ENCODE measurements around the gene RAB31. TPM values are rescaled to one million over a fixed set of nuclear protein-coding genes. Genes with fewer than 3 reads are reported as not detected.
"Not testable (repeated sequence)": the region's sequence is repeated elsewhere in the genome, so short reads cannot be mapped to it uniquely, and the experiment has no call there.

Gene RAB31
- total and polyA plus RNA-seq, 5 donors, result 9.1 to 42.3 (median 24.3) TPM

- Histone ChIP-seq H3K4me1 (ENCODE audit: control insufficient read depth, insufficient read depth, low read length) (no peaks in the 10 kb centered on the region), H3K27ac (ENCODE audit: low read length) (no peak overlapping the region), H3K4me3 (ENCODE audit: low read length) (no peak overlapping the region), H3K9me3 (ENCODE audit: control insufficient read depth, low read length) (no peaks in the 10 kb centered on the region), H3K27me3 (ENCODE audit: control insufficient read depth, insufficient read depth) (no peaks in the 10 kb centered on the region)
- ATAC-seq (peak in 1 of 2 donors; percentile 23), DNase-seq (no peak)
- WGBS, result 95% methylated on average over 7 of the region's 7 CpGs
- intact Hi-C loops (cut with DNase I), result no loop called here
These were observed 192.6 kb downstream of the RAB31 start for GRCh38 chr18:9900699-9901098.

DNA sequence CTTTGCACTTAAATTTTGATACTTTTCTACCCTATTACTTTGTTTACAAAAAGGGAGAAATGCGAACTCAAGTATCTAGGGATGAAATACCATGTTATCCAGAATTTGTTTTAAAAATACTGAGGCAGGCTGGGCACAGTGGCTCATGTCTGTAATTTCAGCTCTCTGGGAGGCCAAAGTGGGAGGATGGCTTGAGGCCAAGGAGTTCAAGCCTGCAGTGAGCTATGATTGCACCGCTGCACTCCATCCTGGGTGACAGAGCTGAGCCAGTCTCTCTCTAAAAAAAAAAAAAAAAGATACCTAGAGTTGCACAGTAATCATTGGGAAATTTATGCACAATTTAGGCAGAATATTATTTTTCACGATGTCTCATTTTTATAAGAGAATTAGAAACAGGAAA, 193.3 kb downstream of the RAB31 start:
- WGBS, result 84% methylated on average over 3 of the region's 3 CpGs
- intact Hi-C loops (cut with DNase I), result no loop called here

DNA sequence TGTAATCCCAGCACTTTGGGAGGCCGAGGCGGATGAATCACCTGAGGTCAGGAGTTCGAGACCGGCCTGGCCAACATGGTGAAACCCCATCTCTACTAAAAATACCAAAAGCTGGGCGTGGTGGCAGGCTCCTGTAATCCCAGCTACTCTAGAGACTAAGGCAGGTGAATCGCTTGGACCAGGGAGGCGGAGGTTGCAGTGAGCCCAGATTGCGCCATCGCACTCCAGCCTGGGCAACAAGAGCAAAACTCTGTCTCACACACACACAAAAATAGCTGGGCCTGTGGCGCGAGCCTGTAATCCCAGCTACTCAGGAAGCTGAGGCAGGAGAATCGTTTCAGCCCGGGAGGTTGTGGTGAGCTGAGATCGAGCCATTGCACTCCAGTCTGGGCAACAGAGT, 194.2 kb downstream of the RAB31 start:
- ATAC-seq; DNase-seq; H3K27ac ChIP-seq (ENCODE audit: low read length); H3K4me3 ChIP-seq (ENCODE audit: low read length); H3K4me1 ChIP-seq (ENCODE audit: control insufficient read depth, insufficient read depth, low read length); H3K27me3 ChIP-seq (ENCODE audit: control insufficient read depth, insufficient read depth); intact Hi-C loops (cut with DNase I); H3K9me3 ChIP-seq (ENCODE audit: control insufficient read depth, low read length): not testable (repeated sequence)
- WGBS, result 96% methylated on average over 14 of the region's 14 CpGs

More for the DNA sequence above, 193.3 kb downstream of the RAB31 start:
- Histone ChIP-seq H3K27me3 (ENCODE audit: control insufficient read depth, insufficient read depth) (no peaks in the 10 kb centered on the region), H3K27ac (ENCODE audit: low read length) (no peak overlapping the region), H3K4me1 (ENCODE audit: control insufficient read depth, insufficient read depth, low read length) (no peaks in the 10 kb centered on the region), H3K9me3 (ENCODE audit: control insufficient read depth, low read length) (no peaks in the 10 kb centered on the region), H3K4me3 (ENCODE audit: low read length) (no peak overlapping the region)
- ATAC-seq (no peak), DNase-seq (peak in 2 of 3 donors; percentile 40 to 59)

DNA sequence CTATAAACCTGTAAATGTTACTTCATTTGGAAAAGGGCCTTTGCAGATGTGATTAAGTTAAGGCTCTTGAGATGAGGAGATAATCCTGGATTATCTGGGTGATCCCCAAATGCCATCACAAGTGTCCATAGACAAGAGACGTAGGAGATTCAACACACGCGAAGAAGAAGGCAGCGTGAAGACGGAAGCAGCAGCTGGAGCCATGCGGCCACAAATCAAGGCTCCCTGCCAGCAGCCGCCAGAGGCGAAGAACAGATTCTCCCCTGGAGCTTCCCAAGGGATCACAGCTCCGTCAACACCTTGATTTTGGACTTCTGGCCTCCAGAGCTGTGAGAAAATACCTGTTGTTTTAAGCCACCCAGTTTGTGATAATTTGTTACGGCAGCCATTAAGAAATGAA, 194.7 kb downstream of the RAB31 start:
- intact Hi-C loops (cut with DNase I), result no loop called here
- ATAC-seq (no peak), DNase-seq (peak; percentile 48 to 80 (median 72))
- H3K27me3 ChIP-seq (ENCODE audit: control insufficient read depth, insufficient read depth), result no peaks in the 10 kb centered on the region
- 62% methylated on average over 10 of the region's 10 CpGs for WGBS
- no peaks in the 10 kb centered on the region for H3K9me3 ChIP-seq (ENCODE audit: control insufficient read depth, low read length)
- H3K4me1 ChIP-seq (ENCODE audit: control insufficient read depth, insufficient read depth, low read length), result no peaks in the 10 kb centered on the region
- H3K4me3 ChIP-seq (ENCODE audit: low read length), result no peak overlapping the region
- H3K27ac ChIP-seq (ENCODE audit: low read length), result no peak overlapping the region

DNA sequence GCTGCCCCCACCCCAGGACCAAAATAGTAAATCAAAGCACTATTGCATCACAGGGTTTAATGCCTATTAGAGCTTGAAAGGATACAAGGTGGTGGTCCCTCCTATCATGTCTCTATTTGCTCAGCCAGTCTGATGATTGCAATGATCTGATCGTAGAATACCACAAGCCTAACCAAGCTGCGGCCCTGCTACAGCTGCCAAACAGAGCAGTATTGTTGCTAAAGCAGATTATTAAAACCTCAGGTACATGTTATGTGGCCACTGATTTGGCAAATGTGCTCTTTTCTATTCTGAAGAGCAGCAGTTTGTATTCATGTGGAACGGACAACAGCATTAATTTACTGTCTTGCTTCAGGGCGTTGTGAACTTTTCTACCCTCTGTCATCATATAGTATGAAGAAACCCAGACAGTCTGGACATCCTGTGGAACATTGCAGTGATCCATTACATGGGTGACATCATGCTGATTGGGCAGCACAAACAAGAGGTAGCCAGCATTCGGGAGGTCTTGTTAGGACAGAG, 197.4 kb downstream of the RAB31 start:
- Histone ChIP-seq H3K9me3 (ENCODE audit: control insufficient read depth, low read length) (no peaks in the 10 kb centered on the region), H3K27me3 (ENCODE audit: control insufficient read depth, insufficient read depth) (no peaks in the 10 kb centered on the region), H3K4me1 (ENCODE audit: control insufficient read depth, insufficient read depth, low read length) (no peaks in the 10 kb centered on the region), H3K27ac (ENCODE audit: low read length) (no peak overlapping the region), H3K4me3 (ENCODE audit: low read length) (no peak overlapping the region)
- 61% methylated on average over 5 of the region's 5 CpGs for WGBS
- ATAC-seq (no peak), DNase-seq (no peak)
- intact Hi-C loops (cut with DNase I), result no loop called here

GRCh38 chr18:9906481-9906880, 198.4 kb downstream of the RAB31 start:
- WGBS, result 82% methylated on average over 3 of the region's 3 CpGs
- Histone ChIP-seq H3K27me3 (ENCODE audit: control insufficient read depth, insufficient read depth) (no peaks in the 10 kb centered on the region), H3K4me1 (ENCODE audit: control insufficient read depth, insufficient read depth, low read length) (no peaks in the 10 kb centered on the region), H3K27ac (ENCODE audit: low read length) (no peak overlapping the region), H3K9me3 (ENCODE audit: control insufficient read depth, low read length) (no peaks in the 10 kb centered on the region), H3K4me3 (ENCODE audit: low read length) (no peak overlapping the region)
- DNase-seq (no peak), ATAC-seq (no peak)
- intact Hi-C loops (cut with DNase I), result no loop called here

DNA sequence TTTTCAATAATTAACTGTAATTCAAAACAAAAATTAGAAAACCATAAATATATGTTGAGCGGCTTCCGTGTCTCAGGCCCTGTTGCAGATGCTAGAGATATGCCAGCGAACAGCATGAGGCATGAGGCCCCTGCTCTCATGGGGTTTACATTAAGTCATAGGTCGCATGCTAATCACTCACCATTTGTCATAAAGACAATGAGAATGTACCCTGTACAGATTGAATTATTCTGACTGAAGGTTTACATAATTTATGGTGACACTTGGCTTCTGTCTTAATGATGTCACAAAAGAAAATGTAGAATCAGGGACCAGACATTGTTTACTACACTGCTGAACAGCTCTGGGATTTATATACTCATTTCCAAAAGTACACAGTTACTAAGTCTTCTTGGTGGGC, 199.8 kb downstream of the RAB31 start:
- Histone ChIP-seq H3K4me3 (ENCODE audit: low read length) (no peak overlapping the region), H3K9me3 (ENCODE audit: control insufficient read depth, low read length) (no peaks in the 10 kb centered on the region), H3K27me3 (ENCODE audit: control insufficient read depth, insufficient read depth) (no peaks in the 10 kb centered on the region), H3K27ac (ENCODE audit: low read length) (no peak overlapping the region), H3K4me1 (ENCODE audit: control insufficient read depth, insufficient read depth, low read length) (no peaks in the 10 kb centered on the region)
- intact Hi-C loops (cut with DNase I), result no loop called here
- WGBS, result 94% methylated on average over 4 of the region's 4 CpGs
- DNase-seq, result no peak
- no peak for ATAC-seq

- Histone ChIP-seq H3K9me3 (ENCODE audit: control insufficient read depth, low read length) (no peaks in the 10 kb centered on the region), H3K4me1 (ENCODE audit: control insufficient read depth, insufficient read depth, low read length) (no peaks in the 10 kb centered on the region), H3K27me3 (ENCODE audit: control insufficient read depth, insufficient read depth) (no peaks in the 10 kb centered on the region), H3K27ac (ENCODE audit: low read length) (no peak overlapping the region), H3K4me3 (ENCODE audit: low read length) (no peak overlapping the region)
- intact Hi-C loops (cut with DNase I), result loop anchor here in 1 of 4 donors (10.0 kb wide), 1 partner anchor 105 kb away; no protein-coding TSS in a partner anchor
- DNase-seq (no peak), ATAC-seq (no peak)
These were observed 202.0 kb downstream of the RAB31 start for GRCh38 chr18:9910071-9910470.

GRCh38 chr18:9910661-9911060, 202.6 kb downstream of the RAB31 start:
- no peak for ATAC-seq
- Histone ChIP-seq H3K9me3 (ENCODE audit: control insufficient read depth, low read length) (no peaks in the 10 kb centered on the region), H3K27ac (ENCODE audit: low read length) (no peak overlapping the region), H3K4me1 (ENCODE audit: control insufficient read depth, insufficient read depth, low read length) (no peaks in the 10 kb centered on the region), H3K4me3 (ENCODE audit: low read length) (no peak overlapping the region), H3K27me3 (ENCODE audit: control insufficient read depth, insufficient read depth) (no peaks in the 10 kb centered on the region)
- DNase-seq, result no peak
- intact Hi-C loops (cut with DNase I), result loop anchor here in 1 of 4 donors (10.0 kb wide), 1 partner anchor 106 kb away; no protein-coding TSS in a partner anchor
- 90% methylated on average over 2 of the region's 2 CpGs for WGBS

- intact Hi-C loops (cut with DNase I), result loop anchor here in 1 of 4 donors (10.0 kb wide), 1 partner anchor 106 kb away; no protein-coding TSS in a partner anchor
- Histone ChIP-seq H3K27me3 (ENCODE audit: control insufficient read depth, insufficient read depth) (no peaks in the 10 kb centered on the region), H3K9me3 (ENCODE audit: control insufficient read depth, low read length) (no peaks in the 10 kb centered on the region), H3K4me3 (ENCODE audit: low read length) (no peak overlapping the region), H3K4me1 (ENCODE audit: control insufficient read depth, insufficient read depth, low read length) (no peaks in the 10 kb centered on the region), H3K27ac (ENCODE audit: low read length) (no peak overlapping the region)
- DNase-seq (no peak), ATAC-seq (no peak)
- 86% methylated on average over 5 of the region's 5 CpGs for WGBS
These were observed 203.1 kb downstream of the RAB31 start for GRCh38 chr18:9911226-9911625.

Measured in right cardiac atrium (tissue), 5 donors.